GM18499 (cell line): ENCODE measurements around the gene OBSCN.
"Not testable (repeated sequence)": the region's sequence is repeated elsewhere in the genome, so short reads cannot be mapped to it uniquely, and the experiment has no call there.

Source experiments
- ATAC-seq: cut with Tn5 transposase; IDR thresholded peaks from one replicate; pipeline ENCODE4 v1.9.1; 2021; ENCODE audit warnings: moderate number of reproducible peaks; ENCODE audit not compliant: insufficient read depth, unreplicated experiment

The OBSCN gene

DNA sequence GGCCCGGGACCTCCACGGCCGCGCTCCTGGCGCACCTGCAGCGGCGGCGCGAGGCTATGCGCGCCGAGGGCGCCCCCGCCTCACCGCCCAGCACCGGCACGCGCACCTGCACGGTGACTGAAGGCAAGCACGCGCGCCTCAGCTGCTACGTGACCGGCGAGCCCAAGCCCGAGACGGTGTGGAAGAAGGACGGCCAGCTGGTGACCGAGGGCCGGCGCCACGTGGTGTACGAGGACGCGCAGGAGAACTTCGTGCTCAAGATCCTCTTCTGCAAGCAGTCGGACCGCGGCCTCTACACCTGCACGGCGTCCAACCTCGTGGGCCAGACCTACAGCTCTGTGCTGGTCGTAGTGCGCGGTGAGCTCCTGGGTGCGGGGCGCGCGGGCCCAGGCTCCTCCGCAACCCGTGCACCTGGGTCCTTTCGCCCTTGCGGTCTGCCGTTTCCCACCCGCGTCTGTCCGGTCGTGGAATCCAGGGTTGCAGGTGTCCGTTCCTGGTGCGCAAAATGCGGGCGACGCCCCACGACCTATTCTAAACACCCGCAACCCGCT, 4.6 kb downstream of the OBSCN start:
- ATAC-seq, result no peak

DNA sequence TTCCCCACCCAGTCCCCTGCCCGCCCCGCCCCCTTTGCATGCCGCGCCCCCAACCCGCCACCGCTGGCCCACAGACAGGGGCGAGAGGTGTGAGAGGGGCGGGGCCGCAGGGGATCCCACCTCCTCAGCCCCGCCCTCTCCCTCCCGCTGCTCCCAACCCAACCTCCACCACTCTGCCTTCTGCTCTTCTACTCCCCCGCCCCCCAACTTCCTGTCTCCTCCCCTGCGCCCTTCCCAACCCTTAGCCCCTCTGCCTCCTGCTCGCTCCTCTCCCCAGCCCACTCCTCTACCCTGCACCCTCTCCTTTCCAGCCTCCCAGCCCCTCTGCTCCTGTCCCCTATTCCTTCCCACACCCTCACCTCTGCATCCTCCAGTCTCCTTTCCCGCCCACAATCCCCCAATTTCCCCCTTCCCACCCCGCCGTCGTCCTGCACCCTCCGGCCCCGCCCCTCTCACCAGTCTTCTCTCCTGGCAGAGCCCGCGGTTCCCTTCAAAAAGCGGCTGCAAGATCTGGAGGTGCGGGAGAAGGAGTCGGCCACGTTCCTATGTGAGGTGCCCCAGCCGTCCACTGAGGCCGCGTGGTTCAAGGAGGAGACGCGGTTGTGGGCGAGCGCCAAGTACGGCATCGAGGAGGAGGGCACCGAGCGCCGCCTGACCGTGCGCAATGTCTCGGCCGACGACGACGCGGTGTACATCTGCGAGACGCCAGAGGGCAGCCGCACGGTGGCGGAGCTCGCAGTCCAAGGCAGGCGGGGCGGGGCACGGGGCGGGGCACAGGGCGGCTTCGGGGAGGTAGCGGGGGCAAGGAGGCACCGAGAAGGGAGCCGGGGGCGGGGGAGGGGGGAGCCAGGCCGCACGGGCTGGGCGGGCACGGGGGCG, 5.4 kb downstream of the OBSCN start:
- peak; percentile 48 for ATAC-seq

DNA sequence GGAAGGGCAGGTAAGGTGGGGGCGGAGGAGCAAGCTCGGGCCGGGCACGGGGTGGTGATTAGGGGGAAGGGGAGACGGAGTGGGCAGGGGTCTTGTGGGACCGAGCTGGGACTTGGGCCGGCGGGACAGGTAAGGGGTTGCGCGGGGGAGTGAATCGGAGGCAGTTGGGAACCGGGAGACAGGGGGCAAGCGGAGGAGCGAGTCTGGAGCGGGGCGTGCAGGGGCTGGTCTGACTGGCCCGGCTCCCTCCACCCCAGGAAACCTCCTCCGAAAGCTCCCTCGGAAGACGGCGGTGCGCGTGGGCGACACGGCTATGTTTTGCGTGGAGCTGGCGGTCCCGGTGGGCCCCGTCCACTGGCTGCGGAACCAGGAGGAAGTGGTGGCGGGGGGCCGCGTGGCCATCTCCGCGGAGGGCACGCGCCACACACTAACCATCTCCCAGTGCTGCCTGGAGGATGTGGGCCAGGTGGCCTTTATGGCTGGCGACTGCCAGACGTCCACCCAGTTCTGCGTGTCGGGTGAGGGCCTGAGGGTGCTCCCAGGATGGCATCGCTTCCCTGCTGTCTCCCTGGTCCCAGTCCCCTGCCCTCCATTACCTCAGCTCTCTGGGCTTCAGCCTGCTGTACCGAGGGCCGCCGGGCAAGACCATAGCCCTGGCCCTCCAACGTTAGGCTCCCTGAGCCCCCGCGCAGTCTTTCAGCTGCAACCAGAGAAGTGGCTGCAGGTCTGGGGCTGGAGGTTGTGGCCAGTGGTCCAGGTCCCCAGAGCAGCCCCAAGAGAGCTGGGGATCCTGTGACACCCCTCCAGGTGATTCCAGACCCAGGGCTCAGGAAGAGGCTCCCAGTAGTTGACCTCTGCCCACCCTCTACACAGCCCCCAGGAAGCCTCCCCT, 6.3 kb downstream of the OBSCN start:
- no peak for ATAC-seq

DNA sequence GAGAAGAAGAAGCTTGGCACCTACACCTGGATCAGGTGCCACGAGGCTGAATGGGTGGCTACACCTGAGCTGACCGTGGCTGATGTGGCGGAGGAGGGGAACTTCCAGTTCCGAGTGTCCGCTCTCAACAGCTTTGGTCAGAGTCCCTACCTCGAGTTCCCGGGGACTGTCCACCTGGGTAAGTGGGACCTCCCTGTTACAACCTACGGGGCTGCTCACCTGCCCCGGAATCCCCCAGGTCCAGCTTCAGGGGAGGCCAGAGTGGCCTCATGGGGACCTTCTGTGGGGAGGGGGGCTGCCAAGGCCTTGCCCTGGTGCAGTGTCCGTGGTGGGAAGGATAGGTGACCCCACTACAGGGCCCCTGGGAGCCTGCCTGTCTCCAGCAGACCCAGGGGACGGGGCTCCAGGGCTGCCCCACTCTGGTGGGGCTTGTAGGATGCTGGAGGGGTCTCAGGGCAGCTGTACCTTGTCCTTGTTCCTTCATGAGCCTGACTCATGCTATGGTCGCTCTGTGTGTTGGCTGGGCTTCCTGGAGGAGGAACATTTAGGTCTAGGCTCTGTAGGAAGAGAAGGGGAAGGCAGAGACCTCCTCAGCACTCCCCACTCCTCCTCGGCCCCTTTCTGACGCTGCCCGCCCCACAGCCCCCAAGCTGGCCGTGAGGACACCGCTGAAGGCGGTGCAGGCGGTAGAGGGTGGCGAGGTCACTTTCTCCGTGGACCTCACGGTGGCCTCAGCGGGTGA, 7.2 kb downstream of the OBSCN start:
- no peak for ATAC-seq

DNA sequence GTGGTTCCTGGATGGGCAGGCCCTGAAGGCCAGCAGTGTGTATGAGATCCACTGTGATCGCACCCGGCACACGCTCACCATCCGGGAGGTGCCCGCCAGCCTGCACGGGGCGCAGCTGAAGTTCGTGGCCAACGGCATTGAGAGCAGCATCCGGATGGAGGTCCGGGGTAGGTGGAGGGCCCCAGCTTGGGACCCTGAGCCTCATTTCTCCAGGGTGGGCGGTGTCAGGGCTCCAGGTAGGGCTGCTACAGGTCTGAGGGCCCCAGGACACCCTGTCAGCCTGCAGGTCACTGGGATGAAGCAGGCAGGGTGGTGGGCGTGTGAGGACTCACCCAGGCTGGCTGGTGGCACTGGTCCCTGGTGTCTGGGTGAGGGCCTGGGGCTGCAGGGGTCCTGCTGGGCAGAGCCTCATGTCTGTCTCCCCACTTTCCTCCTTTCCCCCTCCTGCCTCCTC, 7.8 kb downstream of the OBSCN start:
- ATAC-seq, result no peak

DNA sequence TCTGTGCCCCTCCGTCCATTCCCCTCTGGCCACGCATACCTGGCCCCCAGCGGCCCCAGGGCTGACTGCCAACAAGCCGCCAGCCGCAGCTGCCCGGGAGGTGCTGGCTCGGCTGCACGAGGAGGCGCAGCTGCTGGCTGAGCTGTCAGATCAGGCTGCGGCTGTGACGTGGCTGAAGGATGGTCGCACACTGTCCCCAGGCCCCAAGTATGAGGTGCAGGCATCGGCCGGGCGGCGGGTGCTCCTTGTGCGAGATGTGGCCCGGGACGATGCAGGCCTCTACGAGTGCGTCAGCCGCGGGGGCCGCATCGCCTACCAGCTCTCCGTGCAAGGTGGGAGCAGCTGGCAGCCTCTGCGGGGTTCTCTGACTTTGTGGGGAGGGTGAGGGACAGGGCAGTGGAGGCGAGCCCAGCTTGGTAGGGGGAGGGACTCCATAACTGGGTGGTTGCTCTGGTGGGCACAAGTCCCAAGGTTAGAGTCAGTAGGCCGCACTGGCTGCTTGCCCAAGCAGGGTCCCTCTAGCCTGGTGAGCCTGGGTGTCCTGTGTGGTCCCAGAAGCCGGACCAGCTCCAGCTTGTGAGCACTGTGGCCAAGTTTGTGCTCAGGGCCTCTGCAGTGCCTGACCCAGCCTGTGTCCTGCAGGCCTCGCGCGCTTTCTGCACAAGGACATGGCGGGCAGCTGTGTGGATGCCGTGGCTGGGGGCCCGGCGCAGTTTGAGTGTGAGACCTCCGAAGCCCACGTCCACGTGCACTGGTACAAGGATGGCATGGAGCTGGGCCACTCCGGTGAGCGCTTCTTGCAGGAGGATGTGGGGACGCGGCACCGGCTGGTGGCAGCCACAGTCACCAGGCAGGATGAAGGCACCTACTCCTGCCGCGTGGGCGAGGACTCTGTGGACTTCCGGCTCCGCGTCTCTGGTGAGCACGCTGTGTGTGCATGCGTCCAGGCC, 8.8 kb downstream of the OBSCN start:
- no peak for ATAC-seq

DNA sequence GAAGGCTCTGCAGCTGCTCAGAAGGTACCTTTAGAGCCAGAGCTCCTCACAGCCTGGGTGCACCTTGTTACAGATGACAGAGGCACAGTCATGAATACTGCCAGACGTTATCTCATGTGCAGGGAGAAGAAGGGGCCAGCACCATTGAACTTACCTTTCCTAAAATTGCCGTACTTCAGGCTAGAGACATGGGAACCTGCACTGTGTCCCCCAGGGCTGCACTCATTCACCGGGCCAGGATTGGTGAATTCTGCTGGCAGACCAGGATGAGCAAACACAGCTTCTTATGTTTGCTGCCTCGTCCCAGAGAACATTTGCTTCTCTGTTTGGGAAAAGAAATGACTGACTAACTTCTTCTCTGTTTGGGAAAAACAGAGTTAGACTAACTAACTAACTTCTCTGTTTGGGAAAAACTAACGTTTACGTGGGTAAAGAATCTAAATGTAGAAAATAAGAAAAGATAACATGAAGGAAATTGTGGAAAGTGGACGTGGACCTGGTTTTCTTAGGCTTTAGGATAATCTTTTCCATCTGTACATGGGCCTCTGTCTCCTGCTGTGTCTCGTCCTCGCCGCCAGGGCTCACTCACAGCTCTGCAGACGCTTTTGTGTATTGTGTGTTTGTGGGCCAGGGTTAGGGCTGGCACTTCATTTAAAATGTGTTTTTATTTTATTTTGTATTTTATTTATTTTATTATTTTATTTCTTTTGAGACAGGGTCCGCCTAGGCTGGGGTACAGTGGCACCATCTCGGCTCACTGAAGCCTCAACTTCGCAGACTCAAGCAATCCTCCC, 9.9 kb downstream of the OBSCN start:
- ATAC-seq, result no peak

DNA sequence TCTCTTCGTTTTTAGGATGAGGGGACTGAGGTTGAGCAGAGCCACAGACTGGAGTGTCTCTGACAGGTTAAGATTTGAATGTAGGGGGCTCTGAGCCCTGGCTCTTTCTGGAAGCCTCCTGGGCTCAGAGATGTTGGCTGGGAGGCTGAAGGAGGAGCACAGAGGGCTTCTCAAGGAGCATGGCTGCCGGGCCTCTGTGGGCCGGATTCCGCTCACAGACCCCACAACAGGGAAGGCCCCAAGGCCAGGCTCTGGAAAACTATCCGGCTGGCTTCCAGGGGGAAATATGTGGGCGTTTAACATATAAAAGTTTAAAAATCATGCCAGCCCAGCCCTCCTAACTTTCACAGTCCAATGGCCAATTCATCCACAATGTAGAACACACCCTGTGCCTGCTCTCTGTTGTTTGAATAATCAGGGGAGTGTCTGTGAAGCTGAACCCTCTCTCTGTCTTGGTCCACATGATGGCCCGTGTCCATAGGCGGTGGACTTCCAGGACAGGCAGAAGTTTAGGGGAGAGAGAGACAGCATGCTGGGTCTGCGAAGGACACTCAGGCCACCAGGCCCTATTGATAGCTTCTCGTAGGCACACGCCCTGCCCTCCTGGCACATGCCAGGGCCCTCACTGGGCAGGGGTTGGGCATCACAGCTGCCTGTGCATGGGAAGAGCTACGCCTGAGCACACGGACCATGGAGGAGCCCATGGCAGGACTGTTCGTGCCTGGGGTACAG, 10.8 kb downstream of the OBSCN start:
- ATAC-seq, result no peak

DNA sequence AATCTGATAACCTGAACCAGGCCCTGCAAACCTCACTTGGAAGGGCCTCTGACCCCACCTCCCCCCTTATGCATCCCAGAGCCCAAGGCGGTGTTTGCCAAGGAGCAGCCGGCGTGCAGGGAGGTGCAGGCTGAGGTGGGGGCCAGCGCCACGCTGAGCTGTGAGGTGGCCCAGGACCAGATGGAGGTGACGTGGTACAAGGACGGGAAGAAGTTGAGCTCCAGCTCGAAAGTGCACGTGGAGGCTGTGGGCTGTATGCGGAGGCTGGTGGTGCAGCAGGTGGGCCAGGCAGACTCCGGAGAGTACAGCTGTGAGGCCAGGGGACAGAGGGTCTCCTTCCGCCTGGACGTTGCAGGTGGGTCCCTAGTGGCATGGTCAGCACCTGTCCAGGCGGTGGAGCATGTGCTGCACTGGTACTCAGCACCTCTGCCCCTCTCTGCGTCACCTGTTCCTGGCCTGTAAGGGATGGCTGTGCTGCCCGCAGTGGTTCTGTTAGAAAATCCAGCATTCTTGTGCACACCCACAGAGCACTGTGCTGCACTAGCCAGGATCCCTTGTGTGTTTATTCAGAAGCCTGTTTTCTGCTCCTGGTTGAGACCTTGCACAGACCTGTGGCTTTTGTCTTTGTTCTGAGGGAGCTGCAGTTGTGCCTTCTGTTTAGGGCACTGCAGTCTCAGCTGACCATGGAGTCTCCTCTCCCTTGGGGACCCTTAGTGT, 11.6 kb downstream of the OBSCN start:
- no peak for ATAC-seq

DNA sequence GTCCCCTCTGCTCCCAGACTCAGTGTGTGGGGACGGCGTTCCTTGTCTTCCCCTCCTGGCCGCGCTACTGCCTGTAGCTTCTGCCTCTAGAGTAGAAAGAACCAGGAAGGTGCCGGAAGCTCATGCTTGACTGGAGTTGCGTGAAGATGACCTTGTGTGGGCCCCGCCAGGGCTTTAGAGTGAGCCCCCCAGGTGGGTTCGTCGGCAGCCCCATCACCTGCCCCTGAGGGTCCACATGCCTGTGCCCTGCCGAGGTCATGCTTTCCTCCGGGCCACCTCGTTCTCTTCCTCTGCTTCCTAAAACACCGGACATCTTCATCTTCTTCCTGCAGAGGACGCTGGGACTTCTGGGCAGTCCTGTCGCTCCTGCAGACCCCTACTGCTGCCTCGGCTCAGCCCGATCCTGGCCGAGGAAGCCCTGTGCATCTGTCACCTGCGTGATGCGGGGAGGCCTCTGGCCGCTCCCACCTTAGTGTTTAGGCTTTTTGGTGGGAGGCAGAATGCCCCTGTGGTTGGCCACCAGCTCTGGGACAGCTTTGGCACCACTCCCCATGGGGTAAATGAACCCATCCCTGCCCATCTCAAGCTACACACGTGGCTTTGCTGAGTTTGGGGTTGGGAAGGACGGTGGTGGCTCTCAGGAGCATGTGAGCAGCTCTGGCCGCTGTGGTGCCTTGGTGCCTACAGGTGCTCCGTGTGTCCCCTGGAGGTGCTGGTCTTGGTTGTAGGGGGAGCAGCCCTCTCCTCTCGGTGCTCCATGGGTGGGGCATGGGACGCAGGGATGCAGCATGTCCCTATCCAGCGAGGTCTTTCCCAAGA, 12.3 kb downstream of the OBSCN start:
- no peak for ATAC-seq

DNA sequence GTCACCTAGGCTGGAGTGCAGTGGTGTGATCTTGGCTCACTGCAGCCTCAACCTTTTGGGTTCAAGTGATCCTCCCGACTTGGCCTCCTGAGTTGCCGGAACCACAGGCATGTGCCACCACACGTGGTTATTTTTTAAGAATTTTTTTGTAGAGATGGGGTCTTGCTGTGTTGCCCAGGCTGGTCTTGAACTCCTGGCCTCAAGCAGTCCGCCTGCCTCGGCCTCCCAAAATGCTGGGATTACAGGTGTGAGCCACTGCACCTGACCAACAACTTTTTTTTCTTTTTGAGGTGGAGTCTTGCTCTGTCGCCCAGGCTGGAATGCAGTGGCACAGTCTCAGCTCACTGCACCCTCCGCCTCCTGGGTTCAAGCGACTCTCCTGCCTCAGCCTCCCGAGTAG, 13.3 kb downstream of the OBSCN start:
- not testable (repeated sequence) for ATAC-seq

DNA sequence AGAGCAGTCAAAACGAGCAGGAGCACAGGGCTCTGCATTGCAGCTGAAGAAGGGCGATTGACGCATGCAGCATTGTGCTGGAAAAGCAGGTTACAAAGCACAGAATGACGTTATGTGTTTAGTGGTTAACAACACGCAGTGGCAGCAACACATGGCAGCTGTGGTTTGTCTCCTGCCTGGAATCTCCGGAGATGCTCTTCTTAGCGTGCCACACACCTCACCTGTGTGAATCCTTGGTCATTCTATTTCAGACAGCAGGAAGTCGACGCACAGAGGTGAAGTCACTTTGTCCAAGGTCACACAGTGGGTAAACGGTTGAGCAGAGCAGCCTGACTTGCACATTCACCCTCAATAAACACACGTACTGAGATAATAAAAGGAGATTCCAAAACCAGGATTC, 14.7 kb downstream of the OBSCN start:
- no peak for ATAC-seq

DNA sequence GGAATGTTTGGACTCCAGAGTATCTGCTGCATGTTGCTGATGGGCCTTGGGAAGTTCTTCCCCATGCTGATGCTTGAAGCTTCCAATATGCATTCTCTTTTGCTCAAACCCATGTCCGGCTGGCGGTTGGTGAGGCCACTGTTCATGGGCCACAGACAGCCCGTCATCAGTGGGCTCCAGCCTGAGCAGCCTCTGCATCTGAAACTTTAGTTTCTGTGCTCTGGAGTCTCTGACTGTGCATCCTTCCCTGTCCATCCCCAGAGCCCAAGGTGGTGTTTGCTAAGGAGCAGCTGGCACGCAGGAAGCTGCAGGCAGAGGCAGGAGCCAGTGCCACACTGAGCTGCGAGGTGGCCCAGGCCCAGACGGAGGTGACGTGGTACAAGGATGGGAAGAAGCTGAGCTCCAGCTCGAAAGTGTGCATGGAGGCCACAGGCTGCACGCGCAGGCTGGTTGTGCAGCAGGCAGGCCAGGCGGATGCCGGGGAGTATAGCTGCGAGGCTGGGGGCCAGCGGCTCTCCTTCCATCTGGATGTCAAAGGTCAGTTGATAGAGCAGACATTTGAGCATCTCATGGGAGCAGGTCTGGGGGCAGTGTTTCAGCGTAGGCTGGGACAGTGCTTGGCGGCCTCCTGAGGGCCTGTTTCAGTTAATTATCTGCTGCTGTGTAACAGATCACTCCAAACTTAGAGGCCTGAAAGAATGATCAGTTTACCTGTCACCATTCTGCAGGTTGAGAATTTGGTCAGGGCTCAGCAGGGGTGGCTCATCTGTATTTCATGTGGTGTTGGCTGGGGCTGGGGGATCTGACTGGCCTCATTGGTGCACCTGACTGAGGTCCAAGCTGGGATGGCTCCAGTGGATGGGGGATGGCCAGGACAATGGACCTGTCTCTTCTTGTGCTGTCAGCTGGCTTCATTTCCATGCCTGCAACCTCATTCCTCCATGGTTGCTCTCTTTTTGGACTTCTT, 16.6 kb downstream of the OBSCN start:
- ATAC-seq, result no peak

DNA sequence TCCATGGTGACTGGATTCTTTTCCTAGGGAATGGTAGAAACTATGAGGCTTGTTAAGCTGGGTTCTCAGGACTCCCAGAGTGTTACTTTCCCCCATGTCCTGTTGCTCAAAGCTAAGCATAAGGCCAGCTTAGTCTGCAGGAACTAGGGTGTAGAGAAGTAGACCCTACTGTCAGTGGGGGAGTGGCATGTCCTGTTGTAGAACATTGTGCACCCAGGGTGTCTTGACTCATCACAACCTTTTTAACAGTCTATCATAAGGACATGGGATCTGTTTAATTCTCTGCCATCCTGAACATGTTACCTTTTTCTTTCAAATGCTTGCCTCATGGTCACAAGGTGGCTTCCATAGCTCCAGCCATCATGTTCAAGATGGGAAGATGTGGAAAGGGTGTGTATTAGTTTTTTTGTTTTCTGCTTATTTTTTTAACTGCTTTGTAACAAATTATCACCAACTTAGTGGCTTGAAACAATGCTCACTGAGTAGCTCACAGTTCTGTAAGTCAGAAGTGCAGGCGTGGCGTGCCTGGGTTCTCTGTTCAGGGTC, 17.4 kb downstream of the OBSCN start:
- ATAC-seq, result no peak

DNA sequence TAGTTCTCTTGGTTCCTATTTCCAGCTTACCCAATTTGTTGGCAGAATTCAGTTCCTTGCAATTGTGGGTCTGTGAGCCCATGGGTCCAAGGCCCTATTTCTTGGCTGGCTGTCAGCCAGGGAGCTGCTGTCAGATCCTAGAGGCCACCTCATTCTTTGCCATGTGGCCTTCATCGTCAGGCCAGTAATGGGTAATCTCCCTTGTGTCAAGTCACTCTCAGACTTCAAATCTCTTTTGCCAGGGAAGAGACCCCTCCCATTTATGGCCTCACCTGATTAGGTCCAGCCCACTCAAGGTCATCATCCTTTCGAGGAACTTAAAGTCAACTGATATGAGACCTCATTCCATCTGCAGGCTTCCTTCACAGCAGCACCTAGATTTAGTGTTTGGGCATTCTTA, 17.9 kb downstream of the OBSCN start:
- ATAC-seq, result no peak
